MM.1S (cell line): ENCODE results near the gene RELN.

Source experiments
- DNase-seq: peaks from one replicate; pipeline ENCODE4 v3.0.0-alpha.2; 2015
- H2AFZ ChIP-seq: fragments of 300-600 bp; sonication (generic); 2 replicates; pipeline ENCODE4 v1.6.0; 2016; ENCODE audit warnings: antibody characterized with exemption, low read length
- H3F3A ChIP-seq: fragments of 300-600 bp; sonication (generic); 2 replicates; pipeline ENCODE4 v1.6.1; 2016; ENCODE audit warnings: mild to moderate bottlenecking, antibody characterized with exemption, low read length, moderate library complexity, mixed read lengths; ENCODE audit not compliant: insufficient read depth
- H3K27ac ChIP-seq: fragments of 300-600 bp; sonication (generic); 2 replicates; pipeline ENCODE4 v1.5.1; 2016; ENCODE audit warnings: mild to moderate bottlenecking, low read length
- H3K27me3 ChIP-seq: fragments of 300-600 bp; sonication (generic); replicated peaks from 2 replicates; pipeline ENCODE4 v1.6.0; 2016; ENCODE audit warnings: low read length; ENCODE audit not compliant: insufficient read depth
- H3K36me3 ChIP-seq: fragments of 300-600 bp; sonication (generic); replicated peaks from 2 replicates; pipeline ENCODE4 v1.6.1; 2016; ENCODE audit warnings: mild to moderate bottlenecking, low read length, mixed read lengths; ENCODE audit not compliant: insufficient read depth
- H3K4me1 ChIP-seq: fragments of 300-600 bp; sonication (generic); 2 replicates; pipeline ENCODE4 v1.6.1; 2016; ENCODE audit warnings: low read length, mixed read lengths
- H3K4me2 ChIP-seq: fragments of 300-600 bp; sonication (generic); 2 replicates; pipeline ENCODE4 v1.6.0; 2016; ENCODE audit warnings: low read depth, low read length
- H3K4me3 ChIP-seq: fragments of 300-600 bp; sonication (generic); 2 replicates; pipeline ENCODE4 v1.5.1; 2016; ENCODE audit warnings: low read length, mixed read lengths
- H3K79me2 ChIP-seq: fragments of 300-600 bp; sonication (generic); 2 replicates; pipeline ENCODE4 v1.6.1; 2016; ENCODE audit warnings: mixed run types, low read length, mixed read lengths
- H3K9ac ChIP-seq: fragments of 300-600 bp; sonication (generic); 2 replicates; pipeline ENCODE4 v1.6.1; 2016; ENCODE audit warnings: low read length, mixed read lengths
- H3K9me2 ChIP-seq: fragments of 300-600 bp; sonication (generic); replicated peaks from 2 replicates; pipeline ENCODE4 v1.6.1; 2016; ENCODE audit warnings: mild to moderate bottlenecking, low read length, mixed read lengths; ENCODE audit not compliant: insufficient read depth
- H3K9me3 ChIP-seq: fragments of 300-600 bp; sonication (generic); replicated peaks from 2 replicates; pipeline ENCODE4 v1.6.1; 2016; ENCODE audit warnings: mild to moderate bottlenecking, low read length, mixed read lengths; ENCODE audit not compliant: insufficient read depth
- H4K20me1 ChIP-seq: fragments of 300-600 bp; sonication (generic); 2 replicates; pipeline ENCODE4 v1.6.1; 2016; ENCODE audit warnings: mild to moderate bottlenecking, low read length, moderate library complexity, mixed read lengths; ENCODE audit not compliant: insufficient read depth
- CTCF ChIP-seq: fragments of 300-600 bp; sonication (generic); IDR thresholded peaks from 2 replicates; pipeline ENCODE4 v1.5.1; 2016; ENCODE audit warnings: antibody characterized with exemption, low read length, mixed read lengths
- EZH2 ChIP-seq: fragments of 300-600 bp; sonication (generic); optimal IDR thresholded peaks from 2 replicates; pipeline ENCODE3; 2017; ENCODE audit warnings: low read depth, mild to moderate bottlenecking, antibody characterized with exemption, low read length, mixed read lengths
- EZH2phosphoT487 ChIP-seq: fragments of 300-600 bp; sonication (generic); IDR thresholded peaks from 2 replicates; pipeline ENCODE4 v1.6.1; 2018; ENCODE audit warnings: antibody characterized with exemption, low read length

Gene RELN

GRCh38 chr7:103731169-103731568, 258.3 kb downstream of the RELN start:
- no peaks in the 10 kb centered on the region for H3K27me3 ChIP-seq
- no peaks in the 10 kb centered on the region for H3K79me2 ChIP-seq
- H3K36me3 ChIP-seq: no peaks in the 10 kb centered on the region
- no peak for DNase-seq
- no peaks in the 10 kb centered on the region; the same call in 1 of the 2 replicates for H3F3A ChIP-seq
- peaks cover 23% of the 10 kb centered on the region for H3K4me1 ChIP-seq
- H3K27ac ChIP-seq: no peak overlapping the region
- H3K9me2 ChIP-seq: no peaks in the 10 kb centered on the region
- no peak overlapping the region for H3K4me3 ChIP-seq
- H2AFZ ChIP-seq: no peak overlapping the region
- no peak for TF ChIP-seq EZH2phosphoT487
- TF ChIP-seq CTCF: no peak
- no peak for TF ChIP-seq EZH2
- H3K9ac ChIP-seq: no peak overlapping the region
- H4K20me1 ChIP-seq: no peaks in the 10 kb centered on the region
- H3K4me2 ChIP-seq: no peak overlapping the region
- H3K9me3 ChIP-seq: no peaks in the 10 kb centered on the region

DNA sequence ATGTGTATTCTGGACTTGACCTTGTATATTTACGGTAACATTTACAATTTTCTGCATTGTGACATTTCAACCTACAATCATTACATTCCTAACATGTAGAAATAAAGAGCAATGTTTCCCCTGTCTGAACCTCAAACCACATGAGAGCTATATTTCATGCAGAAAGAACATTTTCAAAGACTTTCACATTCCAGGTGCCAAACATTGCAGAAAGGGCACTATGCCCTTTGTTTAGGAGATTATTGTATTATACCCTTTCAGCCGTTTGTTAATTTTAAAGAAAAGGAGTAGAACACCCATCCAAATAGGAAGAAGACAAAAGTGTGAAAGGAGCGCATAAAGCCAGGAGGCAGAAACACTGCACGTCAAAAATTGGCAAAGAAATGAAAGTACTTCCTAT, 260.4 kb downstream of the RELN start:
- Histone ChIP-seq H3K9ac (no peak overlapping the region), H3K27ac (no peak overlapping the region), H3K36me3 (no peaks in the 10 kb centered on the region), H3K4me3 (no peak overlapping the region), H4K20me1 (no peaks in the 10 kb centered on the region), H3K27me3 (no peaks in the 10 kb centered on the region), H3K9me2 (no peaks in the 10 kb centered on the region), H3F3A (no peaks in the 10 kb centered on the region; the same call in 1 of the 2 replicates), H2AFZ (no peak overlapping the region), H3K79me2 (no peaks in the 10 kb centered on the region), H3K4me2 (no peak overlapping the region; the same call in 1 of the 2 replicates), H3K4me1 (peaks cover 23% of the 10 kb centered on the region), H3K9me3 (no peaks in the 10 kb centered on the region)
- TF ChIP-seq CTCF (no peak), EZH2phosphoT487 (no peak), EZH2 (no peak)
- DNase-seq: peak; percentile 29

DNA sequence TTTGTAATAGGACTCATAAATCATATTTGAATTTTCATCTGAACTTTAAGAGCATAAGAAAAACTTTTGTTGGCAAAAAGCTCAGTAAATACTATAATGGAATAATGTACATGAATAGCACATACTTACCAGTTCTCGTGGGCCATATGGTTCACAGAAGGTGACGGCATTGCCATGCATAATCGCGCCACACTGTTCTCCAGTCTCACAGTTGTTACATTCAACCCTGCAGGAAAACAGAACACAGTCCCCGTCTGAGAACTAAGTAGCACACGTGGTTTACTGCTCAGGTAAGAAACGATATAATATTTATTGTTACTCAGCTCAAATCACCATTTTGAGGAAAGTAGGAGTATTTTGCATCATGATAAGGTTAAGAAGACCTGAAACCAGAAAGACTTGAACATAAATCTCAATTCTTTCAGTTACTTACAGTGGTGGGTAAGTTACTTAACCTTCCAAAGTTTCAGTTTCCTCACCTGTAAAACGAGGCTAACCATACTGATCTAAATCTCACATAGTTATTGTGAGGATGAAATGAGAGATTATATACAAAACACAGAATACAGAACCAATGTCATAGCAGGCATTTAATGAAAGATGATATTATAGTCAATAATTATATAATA, 261.4 kb downstream of the RELN start:
- DNase-seq: peak; percentile 69
- Histone ChIP-seq H3K36me3 (no peaks in the 10 kb centered on the region), H3K9me2 (no peaks in the 10 kb centered on the region), H3K9me3 (no peaks in the 10 kb centered on the region), H3K4me3 (no peak overlapping the region), H2AFZ (no peak overlapping the region), H4K20me1 (no peaks in the 10 kb centered on the region), H3F3A (no peaks in the 10 kb centered on the region; the same call in 1 of the 2 replicates), H3K4me1 (peaks cover 23% of the 10 kb centered on the region), H3K4me2 (peak overlapping the region; percentile 16; the same call in 1 of the 2 replicates), H3K27me3 (no peaks in the 10 kb centered on the region), H3K9ac (no peak overlapping the region), H3K79me2 (no peaks in the 10 kb centered on the region), H3K27ac (no peak overlapping the region)
- TF ChIP-seq CTCF (no peak), EZH2 (no peak), EZH2phosphoT487 (no peak)
